Mononuclear cell (primary cell): Measurements from ENCODE around the gene PITX1. TPM values are rescaled to one million over a fixed set of nuclear protein-coding genes. Genes with fewer than 3 reads are reported as not detected.

Experiments
- H3K27me3 ChIP-seq: 2 replicates; pipeline ENCODE4 v1.6.0; 2011; ENCODE audit warnings: low read length, control low read depth; ENCODE audit not compliant: insufficient read depth
- H3K4me1 ChIP-seq: 2 replicates; pipeline ENCODE4 v1.5.1; 2011; ENCODE audit warnings: mild to moderate bottlenecking, low read length, control low read depth; ENCODE audit not compliant: insufficient read depth
- H3K4me3 ChIP-seq: 2 replicates; pipeline ENCODE4 v1.5.1; 2011; ENCODE audit warnings: mild to moderate bottlenecking, low read length, moderate library complexity
- H3K9me3 ChIP-seq: 2 replicates; pipeline ENCODE4 v1.5.1; 2011; ENCODE audit warnings: low read depth, mild to moderate bottlenecking, control low read depth, low read length
- total RNA-seq: library from RNA; depleted of rRNA; stranded (reverse); fragments of >200 nt; gene quantifications from one replicate; pipeline ENCODE4 v1.2.3, GENCODE V29; 2012

Gene PITX1
- total RNA-seq, 1 donor: not detected

DNA sequence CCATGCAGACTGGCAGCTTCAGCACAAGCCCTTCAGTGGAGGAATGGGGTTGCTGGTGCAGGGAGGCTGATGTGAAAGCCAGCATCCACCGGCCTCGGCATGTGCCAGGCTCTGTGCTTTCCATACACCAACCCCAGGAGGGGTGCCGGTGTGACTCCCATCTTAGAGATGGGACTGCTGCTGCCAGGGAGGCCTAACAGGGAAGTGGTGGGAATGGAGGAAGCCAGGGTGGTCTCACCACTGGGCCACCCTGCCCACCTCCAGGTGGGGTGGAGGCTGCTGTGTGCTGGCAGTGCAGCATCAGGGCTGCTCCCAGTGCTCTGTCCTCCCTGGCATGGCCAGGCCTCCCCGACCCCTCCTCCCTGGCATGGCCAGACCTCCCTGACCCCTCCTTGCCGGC, 32.8 kb upstream of the PITX1 start:
- Histone ChIP-seq H3K4me1 (no peaks in the 10 kb centered on the region), H3K27me3 (no peaks in the 10 kb centered on the region), H3K9me3 (no peaks in the 10 kb centered on the region), H3K4me3 (no peak overlapping the region)

DNA sequence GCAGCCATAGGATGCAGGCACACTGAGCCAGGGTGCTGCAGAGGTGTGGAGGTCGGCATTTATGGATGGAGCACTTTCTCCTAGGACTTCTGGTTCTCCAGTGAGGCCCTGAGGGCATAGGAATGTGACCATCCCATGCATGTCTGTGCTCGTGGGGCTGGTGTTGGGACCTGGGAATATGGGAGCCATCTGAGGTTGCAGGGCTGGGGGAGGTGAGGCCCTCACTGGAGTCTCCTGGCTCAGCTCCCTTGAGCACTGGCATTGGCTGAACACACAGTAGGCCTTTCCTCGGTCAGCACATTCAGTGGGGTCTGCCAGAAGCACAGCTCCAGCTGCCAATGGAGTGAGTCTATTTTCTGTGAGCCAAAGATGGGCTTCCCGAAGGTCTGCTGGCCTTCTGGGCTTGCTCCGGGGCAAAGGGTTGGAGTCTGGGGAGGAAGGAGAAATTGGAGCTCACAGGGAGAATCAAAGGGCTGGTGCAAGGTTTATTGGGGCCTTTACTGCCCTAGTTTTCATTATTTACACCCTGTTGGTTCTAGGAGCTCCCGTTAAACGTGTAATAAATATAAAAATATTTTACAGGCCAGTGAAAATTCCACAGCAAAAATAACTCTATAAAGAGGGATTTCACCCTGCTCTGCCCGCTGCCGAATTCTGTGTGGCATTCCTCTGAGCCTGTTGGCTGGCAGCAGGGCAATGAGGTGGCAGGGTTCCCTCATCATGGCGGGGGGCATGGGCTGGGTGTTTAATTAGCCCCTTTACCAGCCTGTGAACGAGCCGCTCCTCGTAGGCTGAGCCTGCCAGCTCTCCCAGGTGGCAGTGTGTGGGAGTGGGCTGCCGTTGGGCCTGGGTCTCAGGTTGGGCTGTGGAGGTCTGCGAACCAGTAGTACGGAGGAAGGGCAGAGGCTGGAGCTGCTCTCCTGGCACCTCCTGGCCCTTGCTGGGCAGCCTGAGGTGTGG, 31.6 kb upstream of the PITX1 start:
- Histone ChIP-seq H3K9me3 (no peaks in the 10 kb centered on the region), H3K4me1 (no peaks in the 10 kb centered on the region), H3K27me3 (no peaks in the 10 kb centered on the region), H3K4me3 (no peak overlapping the region)

DNA sequence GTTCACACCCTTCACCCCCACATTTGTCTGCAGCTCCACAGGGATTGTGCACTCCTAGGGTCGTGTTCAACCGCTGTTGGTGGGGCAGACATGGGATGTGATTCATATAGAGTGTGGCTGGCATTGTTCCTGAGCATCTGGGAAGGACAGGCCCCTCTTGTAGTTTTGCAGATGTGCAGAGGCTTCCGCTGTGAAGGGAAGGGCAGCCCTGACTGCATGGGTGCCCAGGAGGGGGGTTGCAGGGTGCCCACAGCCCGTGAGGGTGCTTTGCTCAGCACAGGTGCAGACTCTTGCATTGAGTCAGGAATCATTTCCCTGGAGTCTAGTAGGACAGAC, 30.2 kb upstream of the PITX1 start:
- Histone ChIP-seq H3K4me3 (no peak overlapping the region), H3K27me3 (no peaks in the 10 kb centered on the region), H3K4me1 (no peaks in the 10 kb centered on the region), H3K9me3 (no peaks in the 10 kb centered on the region)

DNA sequence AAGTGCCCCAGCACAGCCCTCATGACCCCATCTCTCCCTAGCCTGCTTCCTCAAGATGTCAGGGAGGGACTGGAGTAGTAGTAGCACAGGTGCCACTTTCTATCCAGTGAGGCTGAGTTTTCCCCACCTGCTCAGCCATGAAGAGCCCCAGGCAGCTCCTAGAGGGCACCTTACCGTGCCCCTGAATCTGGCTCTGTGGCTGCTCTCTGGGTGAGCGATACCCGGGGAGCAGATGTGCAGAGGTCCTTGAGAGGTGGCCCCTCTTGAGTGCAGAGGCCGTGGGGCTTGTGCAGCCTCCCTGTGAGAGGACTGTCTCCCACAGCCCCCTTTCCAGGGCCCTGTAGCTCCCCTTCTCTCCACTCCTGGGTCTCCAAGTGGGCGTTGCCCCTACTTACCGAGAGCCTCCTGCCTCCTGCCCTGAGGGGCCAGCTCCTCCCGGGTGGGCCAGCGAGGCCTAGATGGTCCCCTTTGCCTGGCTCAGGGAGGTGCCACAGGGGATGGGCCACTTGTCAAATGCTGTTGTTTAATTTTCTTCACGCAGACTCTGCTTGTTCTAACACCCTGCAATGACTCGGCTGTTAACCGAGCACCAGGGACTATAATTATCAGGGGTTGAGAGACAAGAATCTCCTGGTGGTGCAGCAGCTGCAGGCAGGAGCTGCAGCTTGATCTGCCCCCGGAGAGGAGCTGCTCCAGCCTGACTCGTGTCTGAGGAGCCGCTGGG, 29.6 kb upstream of the PITX1 start:
- no peaks in the 10 kb centered on the region for H3K4me1 ChIP-seq
- no peaks in the 10 kb centered on the region for H3K27me3 ChIP-seq
- H3K9me3 ChIP-seq: no peaks in the 10 kb centered on the region
- no peak overlapping the region for H3K4me3 ChIP-seq

DNA sequence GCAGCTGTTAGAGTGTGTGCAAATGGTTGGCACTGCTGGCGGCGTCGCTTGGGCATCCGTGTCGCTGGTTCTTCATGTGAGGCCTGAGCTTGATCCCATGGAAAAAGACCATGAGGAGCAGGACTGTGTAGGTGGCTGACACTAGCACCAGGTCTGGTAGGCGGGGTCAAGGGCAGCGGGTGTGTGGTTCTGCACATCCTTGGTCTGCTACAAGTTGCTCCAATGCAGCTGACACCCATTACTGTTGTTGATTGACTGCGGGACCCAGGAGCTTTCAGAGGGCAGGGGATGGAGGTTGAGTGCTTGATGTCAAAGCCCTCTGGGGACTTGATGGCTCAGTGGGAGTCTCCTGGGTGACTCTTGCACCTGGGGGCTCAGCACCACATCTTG, 29.0 kb upstream of the PITX1 start:
- H3K4me3 ChIP-seq: no peak overlapping the region
- H3K9me3 ChIP-seq: no peaks in the 10 kb centered on the region
- H3K27me3 ChIP-seq: no peaks in the 10 kb centered on the region
- no peaks in the 10 kb centered on the region for H3K4me1 ChIP-seq

DNA sequence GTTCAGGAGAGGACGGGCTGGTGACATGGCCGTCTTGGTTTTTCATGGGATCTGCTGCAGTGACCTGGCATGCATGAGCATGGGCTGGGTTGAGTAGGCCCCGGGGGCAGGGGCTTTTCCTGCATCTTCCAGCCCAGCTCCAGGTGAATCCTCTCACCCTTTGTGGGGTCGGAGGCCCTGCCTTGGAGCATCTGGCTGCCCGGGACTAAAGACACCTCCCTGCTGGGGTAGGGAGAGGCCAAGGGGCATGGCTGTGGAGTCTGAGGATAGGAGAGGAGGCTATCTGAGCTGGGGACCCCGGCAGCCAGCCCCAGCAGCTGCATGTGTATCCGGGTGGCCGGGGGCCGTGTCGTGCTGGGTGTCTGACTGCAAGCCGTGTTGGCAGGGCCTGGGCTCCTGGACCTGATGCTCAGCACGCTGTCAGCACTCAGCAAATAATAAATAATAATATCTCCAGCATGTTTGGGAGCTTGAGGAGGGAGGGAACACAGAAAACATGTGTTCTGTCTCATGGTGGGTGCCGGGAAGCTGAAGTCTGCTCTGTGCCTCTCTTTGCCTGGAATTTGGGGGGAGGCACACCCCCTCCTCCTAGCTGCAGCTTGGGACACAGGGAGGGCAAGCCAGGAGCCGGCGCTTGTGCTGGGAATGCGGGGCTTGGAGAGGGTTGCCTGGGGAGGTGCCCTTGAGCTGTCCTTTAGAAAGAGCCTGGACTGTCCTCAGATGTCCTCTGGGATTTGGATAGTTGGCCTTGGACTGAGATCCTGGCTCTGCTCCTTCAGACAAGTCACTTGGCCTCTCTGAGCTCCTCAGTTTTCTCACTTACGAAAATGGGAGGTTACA, 28.4 kb upstream of the PITX1 start:
- no peaks in the 10 kb centered on the region for H3K27me3 ChIP-seq
- no peak overlapping the region for H3K4me3 ChIP-seq
- no peaks in the 10 kb centered on the region for H3K4me1 ChIP-seq
- H3K9me3 ChIP-seq: no peaks in the 10 kb centered on the region

DNA sequence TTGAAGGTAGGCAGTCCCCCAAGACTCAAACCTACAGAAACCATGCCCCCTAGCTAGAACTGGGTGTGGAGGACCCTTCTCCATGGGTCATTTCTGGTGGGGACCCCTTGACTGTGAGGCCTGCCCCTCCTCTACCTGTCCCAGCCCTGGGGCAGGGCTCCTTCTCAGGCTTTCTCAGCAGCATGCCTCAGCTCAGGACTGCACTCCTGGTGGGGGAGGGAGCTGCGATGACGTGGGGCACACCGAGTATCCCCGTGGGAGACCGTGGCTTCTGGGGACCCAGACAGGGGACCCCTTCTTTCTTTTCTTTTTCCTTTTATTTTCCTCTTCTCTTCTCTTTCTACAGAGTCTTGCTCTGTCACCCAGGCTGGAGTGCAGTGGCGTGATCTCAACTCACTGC, 27.0 kb upstream of the PITX1 start:
- no peak overlapping the region for H3K4me3 ChIP-seq
- no peaks in the 10 kb centered on the region for H3K4me1 ChIP-seq
- no peaks in the 10 kb centered on the region for H3K27me3 ChIP-seq
- no peaks in the 10 kb centered on the region for H3K9me3 ChIP-seq

DNA sequence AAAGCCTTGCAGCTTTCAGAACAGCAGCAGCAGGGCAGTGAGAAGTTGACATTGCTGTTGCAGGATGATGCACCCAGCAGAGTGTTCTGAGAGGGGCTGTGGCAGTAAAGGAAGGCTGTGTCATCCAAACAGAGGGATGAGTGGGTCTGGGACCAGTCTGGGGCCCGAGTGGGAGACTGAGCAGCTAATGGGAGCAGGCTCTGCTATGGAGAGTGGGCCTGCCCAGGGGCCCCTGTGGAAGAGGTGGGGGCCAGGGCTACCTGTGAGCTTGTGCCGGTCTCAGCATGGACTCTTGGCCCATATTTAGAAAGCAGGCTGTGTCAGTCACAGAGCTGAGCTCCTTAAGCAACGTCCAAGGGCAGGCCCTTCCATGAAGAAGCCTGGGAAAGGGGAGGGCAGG, 26.0 kb upstream of the PITX1 start:
- Histone ChIP-seq H3K27me3 (no peaks in the 10 kb centered on the region), H3K9me3 (no peaks in the 10 kb centered on the region), H3K4me1 (no peaks in the 10 kb centered on the region), H3K4me3 (no peak overlapping the region)

DNA sequence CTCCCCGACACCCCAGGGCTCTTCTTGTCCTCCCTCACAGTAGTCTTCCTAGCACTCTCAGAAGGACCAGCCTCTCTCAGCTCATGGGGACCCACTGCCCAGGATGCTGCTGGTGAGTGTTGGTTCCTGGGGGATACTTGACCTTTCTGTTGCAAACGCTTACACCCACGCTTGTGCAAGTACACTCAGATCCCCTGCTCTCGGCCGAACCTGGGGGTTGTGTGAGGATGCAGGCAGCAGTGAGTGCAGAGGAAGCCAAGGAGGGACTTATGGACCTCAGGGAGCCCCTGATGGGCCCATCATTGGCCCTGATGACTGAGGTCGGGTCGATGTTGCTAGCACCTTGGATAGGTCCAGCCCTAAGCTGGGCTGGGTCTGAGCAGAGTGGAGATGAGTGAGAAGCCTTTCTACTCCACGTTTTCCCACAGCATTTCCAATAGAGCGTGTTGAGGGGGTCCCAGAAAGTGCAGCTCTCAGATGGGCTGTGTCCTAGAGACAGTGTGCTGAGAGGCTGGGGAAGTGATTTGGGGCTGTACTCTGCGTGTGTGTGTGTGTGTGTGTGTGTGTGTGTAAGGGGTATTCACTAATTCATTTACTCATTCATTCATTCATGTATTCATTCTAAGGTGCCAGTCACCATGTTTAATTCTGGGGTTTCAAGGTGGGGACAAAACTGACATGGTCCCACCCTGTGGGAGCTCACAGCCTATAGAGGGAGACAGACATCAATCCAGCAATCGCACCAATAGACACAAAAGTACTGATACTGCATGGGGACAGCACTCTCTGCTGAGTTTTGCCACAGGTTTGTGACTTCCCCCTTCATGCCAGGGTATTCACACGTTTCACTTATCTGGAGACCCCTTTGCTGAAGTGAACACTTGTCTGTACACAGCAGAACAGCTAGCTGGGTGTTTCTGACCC, 25.2 kb upstream of the PITX1 start:
- Histone ChIP-seq H3K4me1 (no peaks in the 10 kb centered on the region), H3K9me3 (no peaks in the 10 kb centered on the region), H3K4me3 (no peak overlapping the region), H3K27me3 (no peaks in the 10 kb centered on the region)

DNA sequence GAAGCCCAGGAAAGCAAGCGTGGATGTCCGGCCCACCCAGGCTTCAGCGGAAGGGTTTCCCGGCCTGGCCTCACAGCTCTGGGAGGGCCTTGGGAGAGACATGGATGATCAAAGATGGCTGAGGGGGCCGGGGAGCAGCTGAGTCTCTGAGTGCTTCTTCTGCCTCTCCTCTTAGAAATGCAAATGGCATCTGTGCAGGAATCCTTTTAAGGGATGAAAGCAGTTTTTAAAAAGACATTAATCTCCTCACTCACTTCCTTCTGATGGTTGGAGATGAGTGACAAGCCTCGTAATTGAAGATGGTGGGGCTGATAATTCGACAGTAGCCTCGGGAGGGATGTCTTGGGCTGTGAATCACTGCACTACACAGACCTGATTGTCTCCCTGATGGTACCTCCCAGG, 24.3 kb upstream of the PITX1 start:
- H3K4me1 ChIP-seq: peaks cover 8% of the 10 kb centered on the region
- no peaks in the 10 kb centered on the region for H3K9me3 ChIP-seq
- H3K27me3 ChIP-seq: no peaks in the 10 kb centered on the region
- no peak overlapping the region for H3K4me3 ChIP-seq

DNA sequence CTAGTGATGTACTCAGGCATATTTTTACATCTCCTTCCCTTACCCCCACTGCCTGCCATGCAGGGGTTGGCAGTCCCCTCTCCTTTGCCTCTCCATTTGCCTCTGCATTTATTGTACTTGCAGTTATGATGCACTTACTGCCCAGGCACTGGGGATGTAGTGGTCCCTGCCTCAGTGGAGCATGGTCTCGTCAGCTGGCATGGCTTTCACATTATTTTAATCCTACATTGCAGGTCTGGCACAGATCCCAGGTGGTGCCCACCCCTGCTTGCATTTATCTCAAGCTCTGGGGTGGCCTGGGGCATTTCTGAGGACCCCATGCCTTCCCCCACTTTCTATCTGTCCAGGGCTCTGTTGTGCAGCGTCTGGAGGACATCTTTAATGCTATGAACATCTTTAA, 23.2 kb upstream of the PITX1 start:
- Histone ChIP-seq H3K4me3 (no peak overlapping the region), H3K9me3 (no peaks in the 10 kb centered on the region), H3K4me1 (peaks cover 16% of the 10 kb centered on the region), H3K27me3 (peaks cover 8% of the 10 kb centered on the region)

DNA sequence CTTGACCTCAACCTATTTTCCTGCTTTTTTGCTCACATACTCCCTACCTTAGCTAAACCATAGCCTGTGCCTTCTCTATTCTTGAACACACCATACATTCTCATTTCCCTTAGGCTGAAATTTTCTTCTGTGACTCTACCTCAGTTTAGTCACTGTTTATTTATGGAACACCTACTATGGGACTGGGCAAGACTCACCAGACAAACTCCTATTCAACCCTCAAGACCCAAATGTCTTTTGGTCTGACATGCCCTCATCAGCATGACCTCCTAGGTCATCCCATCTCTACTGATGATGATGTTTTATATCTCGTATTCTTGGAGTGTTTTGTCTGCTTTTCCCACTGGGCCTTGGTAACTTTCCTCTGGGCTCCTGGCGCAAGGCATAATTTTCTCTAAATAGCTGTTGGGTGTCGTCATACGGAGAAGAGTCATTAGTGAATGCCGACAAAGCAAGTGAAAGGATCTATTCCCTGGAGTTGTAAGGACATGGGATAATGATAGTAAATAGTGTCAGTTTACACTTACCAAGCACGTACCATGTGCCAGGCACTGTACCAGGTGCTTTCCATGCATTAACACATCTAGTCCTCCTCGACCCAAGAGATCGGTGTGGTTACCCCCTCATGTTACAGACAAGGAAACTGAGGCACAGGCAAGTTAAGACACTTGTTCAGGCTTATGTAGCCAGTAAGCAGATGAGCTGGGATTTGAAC, 22.4 kb upstream of the PITX1 start:
- Histone ChIP-seq H3K4me3 (no peak overlapping the region), H3K27me3 (peaks cover 15% of the 10 kb centered on the region), H3K9me3 (no peaks in the 10 kb centered on the region), H3K4me1 (peaks cover 18% of the 10 kb centered on the region)

DNA sequence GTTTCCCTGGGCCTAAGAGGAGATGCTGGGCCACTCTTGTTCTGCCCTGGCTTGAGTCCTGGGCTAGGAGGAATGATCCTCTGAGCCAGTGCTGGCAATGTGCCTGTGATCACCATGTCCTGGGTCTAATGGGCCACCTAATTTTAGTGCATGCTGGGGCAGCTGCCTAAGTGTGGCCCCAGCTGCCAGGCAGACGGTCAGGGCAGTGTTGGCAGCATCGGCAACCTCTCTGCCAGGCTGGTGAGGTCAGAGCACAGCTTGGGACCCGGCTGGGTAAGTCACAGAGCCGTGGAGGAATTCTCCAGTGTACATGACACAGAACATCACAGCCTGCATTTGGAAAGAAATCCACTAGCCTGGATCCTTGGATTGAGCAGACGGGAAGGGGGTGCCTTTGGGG, 21.4 kb upstream of the PITX1 start:
- Histone ChIP-seq H3K4me3 (no peak overlapping the region), H3K9me3 (no peaks in the 10 kb centered on the region), H3K27me3 (peaks cover 25% of the 10 kb centered on the region), H3K4me1 (peaks cover 18% of the 10 kb centered on the region)

DNA sequence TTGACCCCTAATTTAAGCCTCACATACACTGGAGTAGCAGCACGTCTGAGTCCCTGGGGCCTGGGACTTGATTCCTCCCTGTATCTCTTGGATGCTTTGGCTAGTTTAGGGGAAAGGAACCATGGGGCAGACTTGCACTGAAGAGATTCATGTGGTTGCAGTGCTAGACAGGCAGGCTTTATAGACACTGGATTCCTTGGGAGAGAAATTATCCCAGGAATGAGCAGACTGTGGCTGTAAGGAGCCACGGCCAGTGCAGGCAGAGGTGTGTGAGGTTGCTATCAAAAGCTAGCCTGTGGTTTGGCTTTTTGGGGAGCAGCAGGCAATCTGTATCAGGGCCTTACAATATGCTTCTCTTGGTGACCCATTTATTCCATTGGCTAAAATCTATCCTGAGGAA, 20.5 kb upstream of the PITX1 start:
- no peaks in the 10 kb centered on the region for H3K9me3 ChIP-seq
- H3K4me3 ChIP-seq: no peak overlapping the region
- H3K27me3 ChIP-seq: peaks cover 34% of the 10 kb centered on the region
- peaks cover 18% of the 10 kb centered on the region for H3K4me1 ChIP-seq
